Measurements from ENCODE around the gene MEAK7. TPM values are rescaled to one million over a fixed set of nuclear protein-coding genes. Genes with fewer than 3 reads are reported as not detected.

MEAK7 gene
- total and polyA plus RNA-seq, 7 donors = 2.2 to 7.1 (median 2.8) TPM

DNA sequence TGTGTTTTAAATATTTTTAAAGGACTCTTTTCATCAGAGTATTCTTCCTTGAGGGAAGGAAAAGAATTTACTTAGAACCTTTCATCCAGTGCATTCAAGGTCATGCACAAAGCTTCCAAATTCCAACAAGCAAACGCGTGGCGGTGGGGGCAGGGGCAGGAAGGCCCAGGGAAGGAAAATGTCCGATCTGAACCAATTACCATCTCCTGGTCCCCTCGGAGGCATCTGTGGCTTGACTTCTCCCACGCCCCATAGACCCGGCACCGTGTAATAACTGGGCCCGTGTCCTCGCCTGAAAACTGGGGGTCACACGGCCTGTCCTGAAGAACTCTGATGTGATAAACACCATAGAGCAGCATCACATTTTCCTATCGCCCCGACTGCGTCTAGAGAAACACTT is 18.3 kb downstream of the MEAK7 start:
- H3K4me3 ChIP-seq = no peak overlapping the region
- no peaks in the 10 kb centered on the region for H3K9me3 ChIP-seq
- intact Hi-C loops (cut with DNase I) = loop anchor here in 1 of 2 donors (10.0 kb wide), 2 partner anchors 311 to 661 kb away; no protein-coding TSS in a partner anchor
- no peak for ATAC-seq
- DNase-seq = no peak
- peaks cover 6% of the 10 kb centered on the region for H3K4me1 ChIP-seq
- H3K36me3 ChIP-seq (ENCODE audit: insufficient read depth in 1 of 2, low read depth in 1 of 2) = peaks cover 0 to 50% of the 10 kb centered on the region in 2 donors
- TF ChIP-seq CTCF (IDR thresholded peaks at IDR 0.05) = no peak
- H3K27ac ChIP-seq = no peak overlapping the region
- WGBS, 3 donors = 87 to 90% (median 88%) methylated on average over 14 of the region's 14 CpGs
- no peaks in the 10 kb centered on the region for H3K27me3 ChIP-seq (ENCODE audit: insufficient read depth in 3 of 3, low read length in 2 of 3)

GRCh38 chr16:84485255-84486010 is 19.0 kb downstream of the MEAK7 start:
- no peak overlapping the region for H3K27ac ChIP-seq
- WGBS, 3 donors = 91 to 97% (median 96%) methylated on average over 16 of the region's 16 CpGs
- no peaks in the 10 kb centered on the region for H3K27me3 ChIP-seq (ENCODE audit: insufficient read depth in 3 of 3, low read length in 2 of 3)
- ATAC-seq = no peak
- intact Hi-C loops (cut with DNase I) = loop anchor here in 1 of 2 donors (2.0 to 10.0 kb wide), 4 partner anchors 209 to 661 kb away; no protein-coding TSS in a partner anchor
- TF ChIP-seq CTCF (IDR thresholded peaks at IDR 0.05) = no peak
- peaks cover 0 to 57% of the 10 kb centered on the region in 2 donors for H3K36me3 ChIP-seq (ENCODE audit: insufficient read depth in 1 of 2, low read depth in 1 of 2)
- no peak for DNase-seq
- no peaks in the 10 kb centered on the region for H3K9me3 ChIP-seq
- peaks cover 6% of the 10 kb centered on the region for H3K4me1 ChIP-seq
- no peak overlapping the region for H3K4me3 ChIP-seq

- Histone ChIP-seq H3K4me3 (no peak overlapping the region), H3K4me1 (peaks cover 6% of the 10 kb centered on the region), H3K27me3 (ENCODE audit: insufficient read depth in 3 of 3, low read length in 2 of 3) (no peaks in the 10 kb centered on the region), H3K36me3 (ENCODE audit: insufficient read depth in 1 of 2, low read depth in 1 of 2) (peaks cover 0 to 61% of the 10 kb centered on the region in 2 donors), H3K9me3 (no peaks in the 10 kb centered on the region), H3K27ac (no peak overlapping the region)
- 54 to 64% (median 56%) methylated on average over 15 of the region's 15 CpGs for WGBS, 3 donors
- intact Hi-C loops (cut with DNase I) = loop anchor here in 1 of 2 donors (2.0 to 10.0 kb wide), 4 partner anchors 208 to 660 kb away; no protein-coding TSS in a partner anchor
- peak; percentile 74 for TF ChIP-seq CTCF (IDR thresholded peaks at IDR 0.05)
- ATAC-seq (peak; percentile 57 to 85 (median 77)), DNase-seq (peak in 1 of 2 donors; percentile 51)
Observed at GRCh38 chr16:84484579-84485254, 19.7 kb downstream of the MEAK7 start.

GRCh38 chr16:84483882-84484565 is 20.4 kb downstream of the MEAK7 start:
- no peak overlapping the region for H3K27ac ChIP-seq
- H3K27me3 ChIP-seq (ENCODE audit: insufficient read depth in 3 of 3, low read length in 2 of 3) = no peaks in the 10 kb centered on the region
- DNase-seq (no peak), ATAC-seq (no peak)
- no peaks in the 10 kb centered on the region for H3K9me3 ChIP-seq
- no peak for TF ChIP-seq CTCF (IDR thresholded peaks at IDR 0.05)
- intact Hi-C loops (cut with DNase I) = loop anchor here in 1 of 2 donors (2.0 to 10.0 kb wide), 4 partner anchors 207 to 659 kb away; no protein-coding TSS in a partner anchor
- peaks cover 6% of the 10 kb centered on the region for H3K4me1 ChIP-seq
- H3K4me3 ChIP-seq = no peak overlapping the region
- peaks cover 0 to 60% of the 10 kb centered on the region in 2 donors for H3K36me3 ChIP-seq (ENCODE audit: insufficient read depth in 1 of 2, low read depth in 1 of 2)
- whole genome bisulfite sequencing, 3 donors = 91 to 94% (median 93%) methylated on average over 19 of the region's 19 CpGs

All from psoas muscle (tissue), 8 donors.